HG02610 (cell line): ENCODE measurements around the gene SERF2.
"Not testable (repeated sequence)": the region's sequence is repeated elsewhere in the genome, so short reads cannot be mapped to it uniquely, and the experiment has no call there.

ENCODE experiments used
- ATAC-seq: cut with Tn5 transposase; IDR thresholded peaks from one replicate; pipeline ENCODE4 v1.9.1; 2021; ENCODE audit warnings: mild to moderate bottlenecking, moderate library complexity; ENCODE audit not compliant: unreplicated experiment

Gene SERF2

DNA sequence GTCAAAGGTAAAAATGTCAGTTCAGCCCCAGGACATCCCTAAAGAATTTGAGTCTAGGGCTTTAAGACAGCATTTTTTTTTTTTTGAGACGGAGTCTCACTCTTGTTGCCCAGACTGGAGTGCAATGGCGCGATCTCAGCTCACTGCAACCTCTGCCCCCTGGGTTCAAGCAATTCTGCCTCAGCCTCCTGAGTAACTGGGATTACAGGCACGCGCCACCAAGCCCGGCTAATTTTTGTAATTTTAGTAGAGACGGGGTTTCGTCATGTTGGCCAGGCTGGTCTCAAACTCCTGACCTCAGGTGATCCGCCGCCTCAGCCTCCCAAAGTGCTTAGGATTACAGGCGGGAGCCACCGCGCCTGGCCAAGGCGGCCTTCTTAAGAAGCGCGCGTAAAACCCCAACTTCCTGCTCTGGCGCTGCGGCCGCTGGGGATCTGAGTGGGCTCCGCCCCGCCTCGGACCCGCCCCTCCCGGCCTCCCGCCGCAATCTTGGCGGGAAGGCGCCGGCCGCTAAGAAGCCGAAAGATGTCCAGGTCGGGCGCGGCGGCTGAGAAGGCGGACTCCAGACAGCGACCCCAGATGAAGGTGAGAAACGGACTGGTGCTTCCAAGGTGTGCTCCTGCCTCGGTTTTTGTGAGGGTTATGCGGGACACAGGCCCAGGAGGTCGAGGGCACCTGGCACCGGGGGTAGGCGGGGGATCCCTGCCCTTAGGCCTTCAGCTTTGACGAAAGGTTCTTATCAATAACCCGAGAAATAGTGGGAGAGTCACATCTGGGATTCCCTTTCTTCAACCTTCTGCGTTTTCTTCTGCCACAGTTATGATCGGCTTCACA is 34.6 kb downstream of the SERF2 start, which contains the start of gene WDR76:
WDR76 (plus strand) TSS at position 495 of the 834 bp plus-strand sequence; CDS start at position 526, 31 bp downstream.
- ATAC-seq: peak; percentile 68

DNA sequence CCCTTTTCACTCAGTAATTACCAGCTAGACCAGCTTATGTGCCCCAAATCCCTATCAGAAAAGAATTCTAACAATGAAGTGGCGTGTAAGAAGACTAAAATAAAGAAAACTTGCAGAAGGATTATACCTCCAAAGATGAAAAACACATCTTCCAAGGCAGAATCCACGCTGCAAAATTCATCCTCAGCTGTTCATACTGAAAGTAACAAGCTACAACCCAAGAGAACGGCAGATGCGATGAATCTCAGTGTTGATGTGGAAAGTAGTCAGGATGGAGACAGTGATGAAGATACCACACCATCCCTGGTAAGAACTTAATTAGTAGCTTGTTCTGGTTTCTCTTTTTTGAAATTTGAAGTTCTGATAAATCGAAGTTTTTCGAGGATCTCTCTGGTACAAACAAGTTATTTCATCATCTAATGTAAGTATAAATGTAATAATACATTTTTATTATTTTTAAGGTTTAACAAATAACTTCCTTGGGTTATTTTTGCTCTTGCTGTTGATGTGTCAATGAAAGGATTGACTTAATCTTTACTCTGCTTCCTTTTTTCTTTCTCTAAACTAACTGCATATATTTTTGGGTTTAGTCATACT is 36.0 kb downstream of the SERF2 start:
- no peak for ATAC-seq

DNA sequence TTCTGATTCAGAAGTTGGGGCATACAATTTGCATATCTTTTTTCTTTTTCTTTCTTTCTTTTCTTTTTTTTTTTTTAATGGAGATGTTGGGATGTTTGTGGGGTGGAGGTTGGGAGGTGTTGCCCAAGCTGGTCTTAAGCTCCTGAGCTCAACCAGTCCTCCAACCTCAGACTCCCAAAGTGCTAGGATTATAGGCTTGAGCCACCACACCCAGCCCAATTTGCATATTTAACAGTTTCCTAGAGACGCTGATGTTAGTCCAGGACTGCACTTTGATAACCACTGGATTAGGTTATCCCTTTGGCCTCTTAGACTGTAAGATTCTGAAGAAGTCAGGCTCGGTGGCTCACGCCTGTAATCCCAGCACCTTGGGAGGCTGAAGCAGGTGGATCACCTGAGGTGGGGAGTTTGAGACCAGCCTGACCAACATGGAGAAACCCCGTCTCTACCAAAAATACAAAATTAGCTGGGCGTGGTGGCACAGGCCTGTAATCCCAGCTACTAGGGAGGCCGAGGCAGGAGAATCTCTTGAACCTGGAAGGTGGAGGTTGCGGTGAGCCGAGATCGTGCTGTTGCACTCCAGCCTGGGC is 37.9 kb downstream of the SERF2 start:
- not testable (repeated sequence) for ATAC-seq

DNA sequence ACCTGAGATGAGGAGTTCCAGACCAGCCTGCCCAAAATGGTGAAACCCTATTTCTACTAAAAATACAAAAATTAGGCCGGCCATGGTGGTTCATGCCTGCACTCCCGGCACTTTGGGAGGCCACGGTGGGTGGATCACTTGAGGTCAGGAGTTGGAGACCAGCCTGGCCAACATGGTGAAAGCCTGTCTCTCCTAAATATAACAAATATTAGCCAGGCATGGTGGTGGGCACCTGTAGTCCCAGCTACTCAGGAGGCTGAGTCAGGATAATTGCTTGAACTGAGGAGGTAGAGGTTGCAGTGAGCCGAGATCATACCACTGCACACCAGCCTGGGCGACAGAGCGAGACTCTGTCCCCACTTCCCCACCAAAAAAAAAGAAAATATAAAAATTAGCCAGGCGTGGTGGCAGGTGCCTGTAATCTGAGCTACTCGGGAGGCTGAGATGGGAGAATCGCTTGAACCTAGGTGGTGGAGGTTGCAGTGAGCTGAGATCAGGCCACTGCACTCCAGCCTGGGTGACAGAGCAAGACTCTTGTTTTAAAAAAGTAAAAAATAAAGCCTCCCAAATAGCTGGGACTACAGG is 38.7 kb downstream of the SERF2 start:
- not testable (repeated sequence) for ATAC-seq

DNA sequence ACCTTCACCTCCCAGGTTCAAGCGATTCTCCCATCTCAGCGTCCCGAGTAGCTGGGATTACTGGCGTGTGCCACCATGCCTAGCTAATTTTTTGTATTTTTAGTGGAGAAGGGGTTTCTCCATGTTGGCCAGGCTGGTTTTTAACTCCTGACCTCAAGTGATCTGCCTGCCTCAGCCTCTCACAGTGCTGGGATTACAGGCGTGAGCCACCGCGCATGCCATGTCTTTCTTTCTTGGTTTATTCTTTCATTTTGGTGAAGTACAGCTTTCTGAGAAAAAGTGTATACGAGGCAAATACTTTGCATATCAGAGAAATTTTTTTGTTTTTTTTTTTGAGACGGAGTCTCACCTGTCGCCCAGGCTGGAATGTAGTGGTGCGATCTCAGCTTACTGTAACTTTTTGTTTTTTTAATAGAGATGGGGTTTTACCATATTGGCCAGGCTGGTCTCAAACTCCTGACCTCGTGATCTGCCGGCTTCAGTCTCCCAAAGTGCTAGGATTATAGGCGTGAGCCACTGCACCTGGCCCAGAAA is 39.5 kb downstream of the SERF2 start:
- ATAC-seq: not testable (repeated sequence)

DNA sequence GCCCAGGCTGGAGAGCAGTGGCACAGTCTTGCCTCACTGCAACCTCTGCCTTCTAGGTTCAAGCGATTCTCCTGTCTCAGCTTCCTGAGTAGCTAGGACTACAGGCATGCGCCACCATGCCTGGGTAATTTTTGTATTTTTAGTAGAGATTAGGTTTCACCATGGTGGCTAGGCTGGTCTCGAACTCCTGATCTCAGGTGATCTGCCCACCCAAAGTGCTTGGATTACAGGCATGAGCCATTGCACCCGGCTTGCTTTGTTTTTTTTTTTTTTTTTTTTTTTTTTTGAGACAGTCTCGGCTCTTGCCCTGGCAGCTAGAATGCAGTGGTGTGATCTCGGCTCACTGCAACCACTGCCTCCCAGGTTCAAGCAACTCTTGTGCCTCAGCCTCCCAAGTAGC is 40.4 kb downstream of the SERF2 start:
- not testable (repeated sequence) for ATAC-seq

DNA sequence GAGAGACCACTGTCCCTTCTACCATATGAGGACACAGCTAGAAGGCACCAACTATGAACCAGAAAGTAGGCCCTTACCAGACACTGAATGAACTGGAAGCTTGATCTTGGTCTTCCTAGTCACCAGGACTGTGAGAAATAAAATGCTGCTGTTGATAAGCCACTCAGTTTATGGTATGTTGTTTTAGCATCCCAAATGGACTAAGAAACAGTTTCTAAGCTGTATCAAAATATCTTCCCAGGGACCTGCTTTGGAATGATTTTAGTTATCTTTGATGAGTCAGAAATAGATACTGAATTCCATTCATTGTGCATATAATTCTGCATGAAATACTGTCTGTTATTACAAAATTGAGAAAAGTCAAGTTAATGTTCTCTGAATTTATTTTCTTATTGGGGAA is 53.3 kb downstream of the SERF2 start:
- ATAC-seq: no peak
